Panc1 (cell line): ENCODE results near the gene ZMYND15.

Experiments
- POLR2AphosphoS5 ChIP-seq: IDR thresholded peaks from 2 replicates; pipeline ENCODE4 v1.6.1; 2012; ENCODE audit warnings: mild to moderate bottlenecking, low read depth, low read length, moderate library complexity
- REST ChIP-seq, 2 experiments: IDR thresholded peaks; 2 replicates each; pipeline ENCODE4 v1.6.1; 2011 to 2012; ENCODE audit warnings: low read depth in 2 of 2, control low read depth in 1 of 2, low read length in 1 of 2, mild to moderate bottlenecking in 1 of 2, moderate library complexity in 1 of 2; ENCODE audit not compliant: insufficient read depth in 1 of 2
- SIN3A ChIP-seq: IDR thresholded peaks from 2 replicates; pipeline ENCODE4 v1.6.1; 2012; ENCODE audit warnings: low read depth, mild to moderate bottlenecking, low read length, moderate library complexity, borderline replicate concordance; ENCODE audit not compliant: insufficient read depth
- TCF7L2 ChIP-seq: IDR thresholded peaks from 2 replicates; pipeline ENCODE4 v1.6.1; 2011; ENCODE audit warnings: mild to moderate bottlenecking, low read depth, low read length, inconsistent platforms
- TF ChIP-seq, protein P1 (sequence below): fragments of 450-650 bp; IDR thresholded peaks from 2 replicates; pipeline ENCODE4 v1.5.1; 2017; ENCODE audit warnings: mild to moderate bottlenecking

DNA sequence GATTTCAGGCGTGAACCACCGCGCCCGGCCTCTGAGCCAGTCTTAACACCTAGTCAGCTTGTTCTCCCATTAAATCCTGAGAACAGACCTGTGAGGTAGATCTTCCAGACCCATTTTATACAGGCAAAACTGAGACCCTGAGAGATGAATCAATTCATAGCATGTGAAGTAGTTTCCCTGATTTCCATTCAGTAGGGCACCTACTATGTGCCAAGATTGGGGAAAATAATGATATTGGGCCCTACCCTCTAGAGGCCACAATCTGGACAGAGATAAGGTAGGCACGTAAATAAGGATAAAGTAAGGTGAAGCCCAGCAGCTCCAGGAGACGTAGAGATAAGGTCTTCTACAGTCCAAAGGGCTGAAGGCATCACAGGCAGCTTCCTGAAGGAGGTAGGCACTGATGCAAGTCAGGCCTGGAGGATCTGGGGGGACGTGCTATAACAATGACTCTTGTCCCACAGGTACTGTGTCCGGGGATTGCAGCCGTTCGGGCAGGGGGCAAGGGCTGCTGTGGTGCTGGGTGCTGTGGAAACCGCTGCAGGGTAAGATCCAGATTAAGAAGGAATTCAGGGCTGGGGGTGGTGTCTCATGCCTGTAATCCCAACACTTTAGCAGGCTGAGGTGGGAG, 40.8 kb downstream of the ZMYND15 start:
- TF ChIP-seq, protein P1, sequence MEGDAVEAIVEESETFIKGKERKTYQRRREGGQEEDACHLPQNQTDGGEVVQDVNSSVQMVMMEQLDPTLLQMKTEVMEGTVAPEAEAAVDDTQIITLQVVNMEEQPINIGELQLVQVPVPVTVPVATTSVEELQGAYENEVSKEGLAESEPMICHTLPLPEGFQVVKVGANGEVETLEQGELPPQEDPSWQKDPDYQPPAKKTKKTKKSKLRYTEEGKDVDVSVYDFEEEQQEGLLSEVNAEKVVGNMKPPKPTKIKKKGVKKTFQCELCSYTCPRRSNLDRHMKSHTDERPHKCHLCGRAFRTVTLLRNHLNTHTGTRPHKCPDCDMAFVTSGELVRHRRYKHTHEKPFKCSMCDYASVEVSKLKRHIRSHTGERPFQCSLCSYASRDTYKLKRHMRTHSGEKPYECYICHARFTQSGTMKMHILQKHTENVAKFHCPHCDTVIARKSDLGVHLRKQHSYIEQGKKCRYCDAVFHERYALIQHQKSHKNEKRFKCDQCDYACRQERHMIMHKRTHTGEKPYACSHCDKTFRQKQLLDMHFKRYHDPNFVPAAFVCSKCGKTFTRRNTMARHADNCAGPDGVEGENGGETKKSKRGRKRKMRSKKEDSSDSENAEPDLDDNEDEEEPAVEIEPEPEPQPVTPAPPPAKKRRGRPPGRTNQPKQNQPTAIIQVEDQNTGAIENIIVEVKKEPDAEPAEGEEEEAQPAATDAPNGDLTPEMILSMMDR = no peak
- TF ChIP-seq POLR2AphosphoS5 (no peak), REST (IDR thresholded peaks at IDR 0.05; ENCODE audit: insufficient read depth in 1 of 2, low read depth in 2 of 2, low read length in 1 of 2) (no peak), TCF7L2 (no peak), SIN3A (no peak)
